ENCODE data around the gene ECD. TPM values are rescaled to one million over a fixed set of nuclear protein-coding genes. Genes with fewer than 3 reads are reported as not detected.
A peak's percentile ranks its signal among the peaks of the same experiment; 100 is the strongest.
"Not testable (repeated sequence)": the region's sequence is repeated elsewhere in the genome, so short reads cannot be mapped to it uniquely, and the experiment has no call there.

The ECD gene
- total and polyA plus RNA-seq, 4 experiments from 2014 or later = 31.1 to 35.3 (median 33.5) TPM

- CTCF ChIA-PET (ENCODE audit: partially characterized antibody) = no interaction called here
- no peak for DNase-seq
- Mint-ChIP-seq H3K9me3 (no peaks in the 10 kb centered on the region), H3K36me3 (peaks cover 32 to 53% of the 10 kb centered on the region in 2 donors), H3K27me3 (no peaks in the 10 kb centered on the region), H3K4me1 (no peaks in the 10 kb centered on the region), H3K27ac (peak overlapping the region in 1 of 7 donors; percentile 64), H3K4me3 (no peak overlapping the region)
- peaks cover 17% of the 10 kb centered on the region for H3K36me3 ChIP-seq (ENCODE audit: insufficient read depth, low read length)
- H3K4me1 ChIP-seq (ENCODE audit: insufficient read depth, low read length) = no peaks in the 10 kb centered on the region
- POLR2A ChIA-PET (ENCODE audit: partially characterized antibody) = interaction anchor here (1.3 kb wide), 1 partner anchor 29 kb away, joined by 4 read pairs; the partner anchor contains the start of gene P4HA1
- H3K27me3 ChIP-seq (ENCODE audit: insufficient read depth, low read length) = no peaks in the 10 kb centered on the region
- no peak overlapping the region for H3K27ac ChIP-seq (ENCODE audit: low read depth, low read length)
- no peaks in the 10 kb centered on the region for H3K9me3 ChIP-seq (ENCODE audit: control insufficient read depth in 1 of 2, low read length in 2 of 2)
- H3K4me3 ChIP-seq (ENCODE audit: low read length in 2 of 2) = no peak overlapping the region
- intact Hi-C loops (cut with micrococcal nuclease) = no loop called here
Observed at GRCh38 chr10:73126343-73126742, 41.5 kb downstream of the ECD start.

- H3K27ac Mint-ChIP-seq = no peak overlapping the region
- H3K4me3 ChIP-seq (ENCODE audit: low read length in 2 of 2) = no peak overlapping the region
- intact Hi-C loops (cut with micrococcal nuclease) = no loop called here
- H3K36me3 Mint-ChIP-seq = peaks cover 8 to 31% of the 10 kb centered on the region in 2 donors
- CTCF ChIA-PET (ENCODE audit: partially characterized antibody) = no interaction called here
- no peak overlapping the region for H3K4me3 Mint-ChIP-seq
- no peaks in the 10 kb centered on the region for H3K27me3 ChIP-seq (ENCODE audit: insufficient read depth, low read length)
- H3K27ac ChIP-seq (ENCODE audit: low read depth, low read length) = no peak overlapping the region
- peaks cover 3% of the 10 kb centered on the region for H3K36me3 ChIP-seq (ENCODE audit: insufficient read depth, low read length)
- no peaks in the 10 kb centered on the region for H3K4me1 Mint-ChIP-seq
- POLR2A ChIA-PET (ENCODE audit: partially characterized antibody) = no interaction called here
- no peaks in the 10 kb centered on the region for H3K9me3 Mint-ChIP-seq
- DNase-seq = no peak
- H3K27me3 Mint-ChIP-seq = no peaks in the 10 kb centered on the region
- H3K4me1 ChIP-seq (ENCODE audit: insufficient read depth, low read length) = no peaks in the 10 kb centered on the region
- H3K9me3 ChIP-seq (ENCODE audit: control insufficient read depth in 1 of 2, low read length in 2 of 2) = no peaks in the 10 kb centered on the region
Observed at GRCh38 chr10:73119952-73120351, 47.9 kb downstream of the ECD start.

GRCh38 chr10:73119457-73119856, 48.4 kb downstream of the ECD start:
- POLR2A ChIA-PET (ENCODE audit: partially characterized antibody) = no interaction called here
- H3K27me3 ChIP-seq (ENCODE audit: insufficient read depth, low read length) = no peaks in the 10 kb centered on the region
- no peaks in the 10 kb centered on the region for H3K4me1 Mint-ChIP-seq

GRCh38 chr10:73117976-73118743, 49.6 kb downstream of the ECD start:
- H3K27ac ChIP-seq (ENCODE audit: low read depth, low read length) = no peak overlapping the region
- H3K27ac Mint-ChIP-seq = peak overlapping the region in 4 of 7 donors; percentile 7 to 59 (median 34)
- no peaks in the 10 kb centered on the region for H3K4me1 Mint-ChIP-seq
- peaks cover 3% of the 10 kb centered on the region for H3K36me3 ChIP-seq (ENCODE audit: insufficient read depth, low read length)
- H3K36me3 Mint-ChIP-seq = peaks cover under 1 to 21% of the 10 kb centered on the region in 2 donors
- H3K4me1 ChIP-seq (ENCODE audit: insufficient read depth, low read length) = no peaks in the 10 kb centered on the region
- H3K9me3 Mint-ChIP-seq = no peaks in the 10 kb centered on the region
- H3K4me3 ChIP-seq (ENCODE audit: low read length in 2 of 2) = no peak overlapping the region
- ChIA-PET CTCF (ENCODE audit: partially characterized antibody) (no interaction called here), POLR2A (ENCODE audit: partially characterized antibody) (no interaction called here)
- no peak overlapping the region for H3K4me3 Mint-ChIP-seq
- H3K27me3 ChIP-seq (ENCODE audit: insufficient read depth, low read length) = no peaks in the 10 kb centered on the region
- H3K9me3 ChIP-seq (ENCODE audit: control insufficient read depth in 1 of 2, low read length in 2 of 2) = no peaks in the 10 kb centered on the region
- no peak for DNase-seq
- no peaks in the 10 kb centered on the region for H3K27me3 Mint-ChIP-seq
- intact Hi-C loops (cut with micrococcal nuclease) = no loop called here

More at GRCh38 chr10:73119457-73119856, 48.4 kb downstream of the ECD start:
- CTCF ChIA-PET (ENCODE audit: partially characterized antibody) = no interaction called here
- Histone ChIP-seq H3K4me1 (ENCODE audit: insufficient read depth, low read length) (no peaks in the 10 kb centered on the region), H3K36me3 (ENCODE audit: insufficient read depth, low read length) (peaks cover 3% of the 10 kb centered on the region), H3K9me3 (ENCODE audit: control insufficient read depth in 1 of 2, low read length in 2 of 2) (no peaks in the 10 kb centered on the region), H3K27ac (ENCODE audit: low read depth, low read length) (no peak overlapping the region), H3K4me3 (ENCODE audit: low read length in 2 of 2) (no peak overlapping the region)
- Mint-ChIP-seq H3K27ac (no peak overlapping the region), H3K4me3 (no peak overlapping the region), H3K9me3 (no peaks in the 10 kb centered on the region), H3K27me3 (no peaks in the 10 kb centered on the region), H3K36me3 (peaks cover 8 to 30% of the 10 kb centered on the region in 2 donors)
- intact Hi-C loops (cut with micrococcal nuclease) = no loop called here
- no peak for DNase-seq

- no peak overlapping the region for H3K4me3 Mint-ChIP-seq
- intact Hi-C loops (cut with micrococcal nuclease) = no loop called here
- peaks cover 0 to 5% (median 1%) of the 10 kb centered on the region in 4 donors for H3K4me1 Mint-ChIP-seq
- no peaks in the 10 kb centered on the region for H3K9me3 Mint-ChIP-seq
- no peak for DNase-seq
- POLR2A ChIA-PET (ENCODE audit: partially characterized antibody) = no interaction called here
- H3K36me3 Mint-ChIP-seq = peaks cover 0 to 11% of the 10 kb centered on the region in 2 donors
- Histone ChIP-seq H3K27ac (ENCODE audit: low read depth, low read length) (no peak overlapping the region), H3K4me1 (ENCODE audit: insufficient read depth, low read length) (peaks cover 5% of the 10 kb centered on the region), H3K4me3 (ENCODE audit: low read length in 2 of 2) (no peak overlapping the region), H3K27me3 (ENCODE audit: insufficient read depth, low read length) (no peaks in the 10 kb centered on the region), H3K36me3 (ENCODE audit: insufficient read depth, low read length) (peaks cover 3% of the 10 kb centered on the region), H3K9me3 (ENCODE audit: control insufficient read depth in 1 of 2, low read length in 2 of 2) (no peaks in the 10 kb centered on the region)
- no peaks in the 10 kb centered on the region for H3K27me3 Mint-ChIP-seq
- CTCF ChIA-PET (ENCODE audit: partially characterized antibody) = interaction anchor here (1.4 to 2.1 kb wide), 2 partner anchors 19 to 43 kb away, joined by 4 to 7 read pairs; partner anchors contain the start of gene P4HA1
- H3K27ac Mint-ChIP-seq = no peak overlapping the region
Observed at GRCh38 chr10:73116017-73116416, 51.8 kb downstream of the ECD start.

GRCh38 chr10:73113551-73113950, 54.3 kb downstream of the ECD start:
- CTCF ChIA-PET (ENCODE audit: partially characterized antibody) = interaction anchor here (1.5 kb wide), 1 partner anchor 14 kb away, joined by 3 read pairs; no protein-coding TSS in a partner anchor
- no peak for DNase-seq
- peaks cover 4 to 15% (median 9%) of the 10 kb centered on the region in 4 donors for H3K4me1 Mint-ChIP-seq
- no peak overlapping the region for H3K4me3 ChIP-seq (ENCODE audit: low read length in 2 of 2)
- POLR2A ChIA-PET (ENCODE audit: partially characterized antibody) = interaction anchor here (0.6 to 1.4 kb wide), 3 partner anchors 9 to 55 kb away, joined by 3 to 4 read pairs (median 3); no protein-coding TSS in a partner anchor
- no peak overlapping the region for H3K27ac ChIP-seq (ENCODE audit: low read depth, low read length)
- intact Hi-C loops (cut with micrococcal nuclease) = no loop called here
- H3K4me3 Mint-ChIP-seq = peak overlapping the region in 2 of 8 donors; percentile 21 to 25
- H3K36me3 Mint-ChIP-seq = peaks cover 12 to 14% of the 10 kb centered on the region in 2 donors
- H3K9me3 Mint-ChIP-seq = peaks cover 0 to 7% (median 0%) of the 10 kb centered on the region in 8 donors
- H3K27me3 ChIP-seq (ENCODE audit: insufficient read depth, low read length) = no peaks in the 10 kb centered on the region
- H3K27me3 Mint-ChIP-seq = no peaks in the 10 kb centered on the region
- H3K9me3 ChIP-seq (ENCODE audit: control insufficient read depth in 1 of 2, low read length in 2 of 2) = no peaks in the 10 kb centered on the region
- no peaks in the 10 kb centered on the region for H3K36me3 ChIP-seq (ENCODE audit: insufficient read depth, low read length)
- no peak overlapping the region for H3K27ac Mint-ChIP-seq
- peaks cover 10% of the 10 kb centered on the region for H3K4me1 ChIP-seq (ENCODE audit: insufficient read depth, low read length)

GRCh38 chr10:73112032-73112431, 55.8 kb downstream of the ECD start:
- DNase-seq; H3K4me3 Mint-ChIP-seq; H3K36me3 ChIP-seq (ENCODE audit: insufficient read depth, low read length); H3K27ac ChIP-seq (ENCODE audit: low read depth, low read length); H3K4me3 ChIP-seq (ENCODE audit: low read length in 2 of 2); H3K27me3 Mint-ChIP-seq; H3K9me3 ChIP-seq (ENCODE audit: control insufficient read depth in 1 of 2, low read length in 2 of 2); H3K27ac Mint-ChIP-seq; H3K27me3 ChIP-seq (ENCODE audit: insufficient read depth, low read length); H3K9me3 Mint-ChIP-seq; intact Hi-C loops (cut with micrococcal nuclease): not testable (repeated sequence)
- H3K4me1 ChIP-seq (ENCODE audit: insufficient read depth, low read length) = peaks cover 10% of the 10 kb centered on the region
- Mint-ChIP-seq H3K4me1 (peaks cover 4 to 15% (median 9%) of the 10 kb centered on the region in 4 donors), H3K36me3 (peaks cover 15 to 16% of the 10 kb centered on the region in 2 donors)
- ChIA-PET CTCF (ENCODE audit: partially characterized antibody) (interaction anchor here (4.0 kb wide), 1 partner anchor 15 kb away, joined by 58 read pairs; the partner anchor contains the start of gene P4HA1), POLR2A (ENCODE audit: partially characterized antibody) (interaction anchor here (3.4 kb wide), 1 partner anchor 16 kb away, joined by 51 read pairs; the partner anchor contains the start of gene P4HA1)

Measured in CD4-positive, alpha-beta memory T cell (primary cell).